ENCODE measurements around the gene ECSIT. TPM values are rescaled to one million over a fixed set of nuclear protein-coding genes. Genes with fewer than 3 reads are reported as not detected.

The ECSIT gene
- polyA plus RNA-seq, 1 donor (not counting 4 experiments of a cell fraction or from before 2014, with no cell fraction given): 16.0 TPM

DNA sequence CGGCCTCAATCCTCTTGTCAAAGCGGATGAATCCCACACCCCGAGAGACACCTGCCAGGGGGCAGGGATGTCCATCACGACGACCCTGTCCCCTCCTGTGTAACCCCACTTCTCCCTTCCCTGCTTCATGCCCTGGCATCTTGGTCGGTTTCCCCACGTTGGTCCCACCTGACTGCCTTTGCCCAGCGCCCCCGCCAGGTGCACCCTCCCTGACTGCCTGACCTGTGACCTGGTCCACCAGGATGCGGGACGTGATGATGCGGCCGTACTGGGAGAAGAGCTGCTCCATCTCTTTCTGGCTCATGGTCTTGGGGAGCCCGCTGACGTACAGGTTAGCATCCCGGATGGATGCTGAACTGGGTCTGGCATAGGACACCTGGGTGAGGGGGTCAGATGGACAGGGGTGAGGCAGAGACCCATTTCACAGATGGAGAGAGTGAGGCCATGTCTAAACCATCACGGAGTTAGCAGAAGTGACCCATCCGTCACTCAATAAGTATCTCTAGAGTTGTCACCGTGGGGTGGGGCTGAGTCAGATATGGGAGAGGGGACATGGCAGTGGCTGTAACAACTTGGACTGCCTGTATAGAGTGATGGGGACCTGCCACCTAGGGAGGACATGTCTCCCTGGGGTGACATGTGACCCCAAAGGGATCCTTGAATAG lies 70.6 kb downstream of the ECSIT start:
- H3K4me3 ChIP-seq (ENCODE audit: control insufficient read depth in 2 of 3, extremely low read depth in 1 of 3, insufficient read depth in 2 of 3, low read depth in 1 of 3, low read length in 3 of 3): no peak overlapping the region
- H3K9me3 ChIP-seq (ENCODE audit: control insufficient read depth, low read depth, low read length): no peaks in the 10 kb centered on the region
- H4K20me1 ChIP-seq (ENCODE audit: control insufficient read depth, extremely low read depth, insufficient read depth, low read length): no peaks in the 10 kb centered on the region
- H3K36me3 ChIP-seq (ENCODE audit: control insufficient read depth in 2 of 2, extremely low read depth in 1 of 2, insufficient read depth in 2 of 2, low read length in 2 of 2): no peaks in the 10 kb centered on the region
- dilution Hi-C loops (cut with MboI; ENCODE audit: extremely low pct_ligation_motif_present, low sequenced_read_pairs): no loop called here
- H2AFZ ChIP-seq (ENCODE audit: control insufficient read depth, low read length): no peak overlapping the region
- no peak for DNase-seq (ENCODE audit: low read depth, low spot score)
- H3K27me3 ChIP-seq (ENCODE audit: control insufficient read depth, extremely low read depth, insufficient read depth, low read length): no peaks in the 10 kb centered on the region
- H3K9ac ChIP-seq (ENCODE audit: control insufficient read depth, extremely low read depth, insufficient read depth, low read length): no peak overlapping the region
- no peak overlapping the region for H3K27ac ChIP-seq (ENCODE audit: control insufficient read depth, insufficient read depth, low read length)
- H3K79me2 ChIP-seq (ENCODE audit: control insufficient read depth, insufficient read depth, low read length): no peaks in the 10 kb centered on the region
- H3K9me1 ChIP-seq (ENCODE audit: control insufficient read depth, extremely low read depth, insufficient read depth, low read length): no peaks in the 10 kb centered on the region
- no peak overlapping the region for H3K4me2 ChIP-seq (ENCODE audit: control insufficient read depth, extremely low read depth, insufficient read depth, low read depth, low read length)
- no peaks in the 10 kb centered on the region for H3K4me1 ChIP-seq (ENCODE audit: control insufficient read depth, extremely low read depth, insufficient read depth, low read length)
- no peak for FAIRE-seq
- TF ChIP-seq, protein P1, sequence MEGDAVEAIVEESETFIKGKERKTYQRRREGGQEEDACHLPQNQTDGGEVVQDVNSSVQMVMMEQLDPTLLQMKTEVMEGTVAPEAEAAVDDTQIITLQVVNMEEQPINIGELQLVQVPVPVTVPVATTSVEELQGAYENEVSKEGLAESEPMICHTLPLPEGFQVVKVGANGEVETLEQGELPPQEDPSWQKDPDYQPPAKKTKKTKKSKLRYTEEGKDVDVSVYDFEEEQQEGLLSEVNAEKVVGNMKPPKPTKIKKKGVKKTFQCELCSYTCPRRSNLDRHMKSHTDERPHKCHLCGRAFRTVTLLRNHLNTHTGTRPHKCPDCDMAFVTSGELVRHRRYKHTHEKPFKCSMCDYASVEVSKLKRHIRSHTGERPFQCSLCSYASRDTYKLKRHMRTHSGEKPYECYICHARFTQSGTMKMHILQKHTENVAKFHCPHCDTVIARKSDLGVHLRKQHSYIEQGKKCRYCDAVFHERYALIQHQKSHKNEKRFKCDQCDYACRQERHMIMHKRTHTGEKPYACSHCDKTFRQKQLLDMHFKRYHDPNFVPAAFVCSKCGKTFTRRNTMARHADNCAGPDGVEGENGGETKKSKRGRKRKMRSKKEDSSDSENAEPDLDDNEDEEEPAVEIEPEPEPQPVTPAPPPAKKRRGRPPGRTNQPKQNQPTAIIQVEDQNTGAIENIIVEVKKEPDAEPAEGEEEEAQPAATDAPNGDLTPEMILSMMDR (optimal IDR thresholded peaks at IDR 0.05 in 1 of 3, IDR thresholded peaks at IDR 0.05 in 1 of 3, conservative IDR thresholded peaks at IDR 0.05 in 1 of 3; ENCODE audit: extremely low read depth in 1 of 3, insufficient read depth in 2 of 3, low read length in 3 of 3): no peak
- TF ChIP-seq EZH2 (IDR thresholded peaks at IDR 0.05; ENCODE audit: low read length): no peak

DNA sequence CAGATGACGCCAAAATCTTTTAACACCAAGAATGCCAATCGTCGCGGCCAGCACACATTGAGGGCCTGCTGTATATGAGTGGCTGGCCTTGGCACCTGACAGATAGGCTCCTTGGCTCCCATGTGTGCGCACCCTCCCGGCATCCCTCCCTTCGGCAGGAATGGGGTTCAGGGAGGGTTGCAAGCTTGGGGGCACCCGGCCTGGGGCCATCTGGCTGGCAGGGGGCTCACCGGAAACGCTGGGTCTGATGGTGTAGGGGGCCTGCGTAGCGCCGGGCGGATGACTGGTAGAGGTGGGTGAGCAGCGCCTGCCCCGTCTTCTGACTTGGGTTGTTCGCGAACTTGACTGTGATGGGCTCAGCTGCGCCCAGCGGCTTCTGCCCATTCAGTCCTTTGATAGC lies 71.1 kb downstream of the ECSIT start:
- dilution Hi-C loops (cut with MboI; ENCODE audit: extremely low pct_ligation_motif_present, low sequenced_read_pairs): no loop called here
- TF ChIP-seq, protein P1 (optimal IDR thresholded peaks at IDR 0.05 in 1 of 3, IDR thresholded peaks at IDR 0.05 in 1 of 3, conservative IDR thresholded peaks at IDR 0.05 in 1 of 3; ENCODE audit: extremely low read depth in 1 of 3, insufficient read depth in 2 of 3, low read length in 3 of 3): no peak
- no peak for TF ChIP-seq EZH2 (IDR thresholded peaks at IDR 0.05; ENCODE audit: low read length)
- DNase-seq (ENCODE audit: low read depth, low spot score) (no peak), FAIRE-seq (no peak)
- H3K9ac ChIP-seq (ENCODE audit: control insufficient read depth, extremely low read depth, insufficient read depth, low read length): no peak overlapping the region
- no peak overlapping the region for H2AFZ ChIP-seq (ENCODE audit: control insufficient read depth, low read length)
- H3K9me1 ChIP-seq (ENCODE audit: control insufficient read depth, extremely low read depth, insufficient read depth, low read length): no peaks in the 10 kb centered on the region
- no peak overlapping the region for H3K27ac ChIP-seq (ENCODE audit: control insufficient read depth, insufficient read depth, low read length)
- no peak overlapping the region for H3K4me2 ChIP-seq (ENCODE audit: control insufficient read depth, extremely low read depth, insufficient read depth, low read depth, low read length)
- H3K4me3 ChIP-seq (ENCODE audit: control insufficient read depth in 2 of 3, extremely low read depth in 1 of 3, insufficient read depth in 2 of 3, low read depth in 1 of 3, low read length in 3 of 3): no peak overlapping the region
- no peaks in the 10 kb centered on the region for H3K4me1 ChIP-seq (ENCODE audit: control insufficient read depth, extremely low read depth, insufficient read depth, low read length)
- no peaks in the 10 kb centered on the region for H3K79me2 ChIP-seq (ENCODE audit: control insufficient read depth, insufficient read depth, low read length)
- H4K20me1 ChIP-seq (ENCODE audit: control insufficient read depth, extremely low read depth, insufficient read depth, low read length): no peaks in the 10 kb centered on the region
- no peaks in the 10 kb centered on the region for H3K36me3 ChIP-seq (ENCODE audit: control insufficient read depth in 2 of 2, extremely low read depth in 1 of 2, insufficient read depth in 2 of 2, low read length in 2 of 2)
- H3K9me3 ChIP-seq (ENCODE audit: control insufficient read depth, low read depth, low read length): no peaks in the 10 kb centered on the region
- H3K27me3 ChIP-seq (ENCODE audit: control insufficient read depth, extremely low read depth, insufficient read depth, low read length): no peaks in the 10 kb centered on the region

Measured in keratinocyte (primary cell).